LNCAP (cell line): Measurements from ENCODE around the gene CENPN.

ENCODE experiments used
- CTCF ChIP-seq: fragments of 450-650 bp; IDR thresholded peaks from 2 replicates; pipeline ENCODE4 v1.5.1; 2017; ENCODE audit warnings: mild to moderate bottlenecking

CENPN gene

GRCh38 chr16:81006813-81007695, at the start of gene CENPN, which contains the start of gene CMC2:
CENPN (plus strand) TSS chr16:81007214; CDS start chr16:81011940, 4,726 bp downstream.
CMC2 (minus strand) TSS chr16:81006885; CDS start chr16:80997394, 9,491 bp downstream.
- no peak for TF ChIP-seq CTCF

GRCh38 chr16:80958284-80958683, 48.7 kb upstream of the CENPN start:
- TF ChIP-seq CTCF = no peak

- TF ChIP-seq CTCF = no peak
These were observed 44.1 kb upstream of the CENPN start for GRCh38 chr16:80962879-80963278.

- no peak for TF ChIP-seq CTCF
These were observed 42.7 kb upstream of the CENPN start for GRCh38 chr16:80964351-80964750.

DNA sequence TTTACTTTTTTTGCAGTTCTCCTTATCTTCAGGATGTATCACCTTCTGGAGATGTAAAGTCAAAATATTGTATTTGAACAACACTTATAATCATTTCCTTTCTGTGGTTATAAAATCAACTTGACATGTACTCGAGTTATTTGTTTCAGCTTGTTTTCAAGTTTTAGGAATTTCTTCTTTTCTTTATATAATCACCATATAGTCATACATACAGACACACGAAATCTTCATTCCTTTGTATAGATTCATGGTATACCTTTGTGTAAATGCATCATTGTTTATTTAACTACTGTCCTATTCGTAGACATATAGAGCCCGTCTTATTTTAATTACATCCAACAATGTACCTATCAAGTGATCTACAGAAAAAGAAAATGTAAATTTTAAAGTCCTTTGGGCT, 40.4 kb upstream of the CENPN start:
- TF ChIP-seq CTCF = no peak

DNA sequence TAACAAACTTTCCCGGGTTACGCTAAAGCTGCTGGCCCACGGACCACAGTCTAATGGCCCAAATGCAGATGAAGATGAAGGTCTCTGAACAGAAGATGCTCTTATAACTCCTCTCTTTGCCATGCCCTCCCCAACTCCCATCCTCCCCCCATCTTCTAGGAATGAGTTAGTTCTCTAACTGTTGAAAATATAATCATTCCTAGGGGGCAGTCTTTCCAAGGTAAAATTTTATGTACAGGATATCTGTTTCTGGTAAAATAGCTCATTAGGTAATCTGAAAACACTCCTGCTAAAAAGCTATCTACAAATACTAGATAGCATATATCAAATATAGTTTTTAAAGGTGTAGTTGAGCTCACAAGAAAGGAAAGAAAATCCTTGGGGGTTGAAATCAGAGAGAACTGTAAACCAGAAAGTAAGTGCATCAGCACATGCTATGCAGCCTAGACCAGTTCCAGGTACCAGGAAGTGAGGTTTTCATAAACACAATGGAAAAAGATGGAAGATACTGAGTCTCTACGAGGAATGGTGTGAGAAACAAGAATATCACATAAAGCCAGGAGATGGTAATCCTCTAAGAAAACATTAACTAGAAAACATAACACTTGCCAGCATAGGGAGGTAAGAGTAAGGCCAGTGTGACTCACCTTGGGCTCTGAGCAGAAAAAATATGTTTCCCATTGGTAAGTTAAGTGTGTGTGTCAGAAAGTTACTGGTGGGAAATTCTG, 38.5 kb upstream of the CENPN start:
- TF ChIP-seq CTCF = no peak

- TF ChIP-seq CTCF = no peak
These were observed 37.9 kb upstream of the CENPN start for GRCh38 chr16:80969114-80969484.
